ENCODE results near the gene S100A3.

- TF ChIP-seq EZH2 (IDR thresholded peaks at IDR 0.05; ENCODE audit: low read depth) (no peak), CTCF (conservative IDR thresholded peaks at IDR 0.05) (no peak)
Measured at GRCh38 chr1:153557877-153558276, 8.8 kb upstream of the S100A3 start.
